HG02981 (cell line): ENCODE data around the gene CYB5R3.

ENCODE experiments used
- ATAC-seq: cut with Tn5 transposase; IDR thresholded peaks from one replicate; pipeline ENCODE4 v1.9.1; 2021; ENCODE audit warnings: mild to moderate bottlenecking, moderate library complexity; ENCODE audit not compliant: unreplicated experiment

CYB5R3 gene

GRCh38 chr22:42646569-42647525 is 2.3 kb downstream of the CYB5R3 start:
- no peak for ATAC-seq

DNA sequence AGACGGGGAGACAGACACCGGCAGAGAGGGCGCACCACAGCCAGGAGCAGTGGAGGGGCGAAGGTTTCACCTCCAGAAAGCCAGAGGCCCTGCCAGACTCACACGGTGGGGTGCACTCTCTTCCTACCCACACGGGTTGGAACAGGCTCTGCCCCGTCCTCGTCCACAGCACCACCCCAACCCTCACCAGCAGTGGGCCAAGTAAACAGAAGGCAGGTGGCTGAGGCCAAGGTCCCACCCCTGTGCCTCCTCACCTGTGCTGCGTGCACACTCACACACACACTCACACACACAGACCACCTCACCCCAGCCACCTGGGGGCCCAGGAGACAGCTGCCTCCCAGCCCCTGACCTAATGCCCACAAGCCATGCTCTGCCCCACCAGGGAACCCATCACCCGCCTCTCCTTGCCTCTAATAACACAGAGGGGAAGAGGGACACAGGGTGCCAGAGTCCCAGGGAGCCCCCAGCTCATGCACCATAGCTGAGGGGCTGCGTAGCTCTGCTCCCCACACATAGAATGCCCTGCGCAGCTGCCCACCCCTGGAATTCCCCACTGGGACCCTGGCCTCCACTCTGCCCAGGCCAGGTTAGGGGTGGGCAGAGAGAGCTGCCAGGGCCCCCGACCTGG is 3.1 kb downstream of the CYB5R3 start:
- no peak for ATAC-seq

- no peak for ATAC-seq
These were observed 3.8 kb downstream of the CYB5R3 start for GRCh38 chr22:42645341-42645937.

DNA sequence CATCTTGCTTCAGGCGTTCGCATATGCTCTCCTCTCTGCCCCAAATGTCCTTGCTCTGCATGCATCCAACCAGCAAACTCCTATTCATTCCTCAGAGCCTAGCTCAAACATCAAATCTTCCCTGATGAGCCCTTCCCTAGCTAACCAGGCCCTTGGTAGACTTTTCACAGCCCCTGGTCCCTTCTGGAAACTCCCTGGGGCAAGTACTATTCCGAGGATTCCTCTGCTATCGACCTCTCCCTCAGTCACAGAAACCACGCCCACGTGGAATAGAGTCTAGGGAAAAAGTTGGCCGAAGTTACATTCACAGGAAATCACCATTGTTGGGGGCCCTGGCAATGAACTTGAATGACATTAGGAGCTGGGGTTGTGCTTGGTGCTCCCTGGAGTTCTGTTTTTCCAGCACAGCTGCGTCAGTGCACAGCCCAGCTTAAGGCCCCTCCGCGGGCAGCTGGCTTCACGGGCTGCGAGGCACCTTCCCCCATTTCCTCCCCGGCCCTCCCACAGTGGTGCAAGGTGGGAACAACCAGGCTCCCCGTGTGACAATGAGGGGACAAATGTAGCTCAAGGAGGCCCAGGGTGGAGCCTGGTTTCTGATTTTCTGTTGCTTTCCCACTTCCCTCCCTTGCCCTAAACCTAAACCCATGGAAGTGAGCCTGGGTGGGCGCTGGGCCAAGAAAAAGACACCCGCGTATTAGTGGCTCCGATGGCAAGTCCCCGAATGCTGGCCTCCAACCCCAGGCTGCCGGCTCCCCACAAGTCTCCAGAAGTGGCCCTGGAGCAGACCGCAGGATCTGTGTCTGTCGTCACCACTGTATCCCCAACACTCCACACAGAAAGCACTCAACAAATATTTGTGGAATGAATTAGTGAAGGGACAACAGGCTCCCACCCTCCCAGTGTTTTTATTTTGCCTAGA is 4.5 kb downstream of the CYB5R3 start:
- no peak for ATAC-seq

DNA sequence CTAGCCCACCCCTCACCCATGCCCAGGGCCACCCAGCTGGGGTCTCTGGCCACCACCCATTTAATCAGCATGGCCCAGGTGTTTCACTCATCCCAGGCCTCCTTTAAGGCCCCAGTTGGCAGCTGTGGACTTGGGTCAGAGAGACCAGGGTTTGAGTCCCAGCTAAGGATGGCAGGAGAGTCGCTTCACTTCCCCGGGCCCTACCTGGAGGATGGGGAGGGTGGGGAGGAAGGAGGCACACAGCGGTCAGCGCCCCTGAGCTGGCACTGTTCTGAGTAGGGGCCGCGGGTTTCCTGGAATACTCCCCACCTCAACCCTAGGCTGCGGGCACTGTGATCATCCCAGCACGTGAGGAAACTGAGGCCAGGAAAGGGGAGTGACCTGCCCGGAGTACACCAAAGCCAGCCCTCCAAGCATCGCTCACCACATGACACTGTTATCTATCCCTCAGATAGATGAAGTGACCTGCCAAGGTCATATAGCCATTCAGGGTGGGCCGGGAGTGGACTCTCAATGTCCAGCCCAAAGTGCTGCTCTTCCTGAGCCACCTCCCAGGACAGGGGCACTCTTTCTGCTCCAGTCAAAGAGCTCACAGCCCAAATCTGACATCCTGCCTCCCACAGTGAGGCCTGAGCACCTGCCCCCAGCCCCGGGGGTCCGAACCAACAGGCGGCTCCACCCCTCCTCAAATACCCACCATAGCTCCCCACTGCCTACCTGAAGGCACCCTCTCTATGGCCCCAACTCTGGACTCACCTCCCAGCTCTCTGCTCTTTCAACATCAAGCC is 5.4 kb downstream of the CYB5R3 start:
- no peak for ATAC-seq

DNA sequence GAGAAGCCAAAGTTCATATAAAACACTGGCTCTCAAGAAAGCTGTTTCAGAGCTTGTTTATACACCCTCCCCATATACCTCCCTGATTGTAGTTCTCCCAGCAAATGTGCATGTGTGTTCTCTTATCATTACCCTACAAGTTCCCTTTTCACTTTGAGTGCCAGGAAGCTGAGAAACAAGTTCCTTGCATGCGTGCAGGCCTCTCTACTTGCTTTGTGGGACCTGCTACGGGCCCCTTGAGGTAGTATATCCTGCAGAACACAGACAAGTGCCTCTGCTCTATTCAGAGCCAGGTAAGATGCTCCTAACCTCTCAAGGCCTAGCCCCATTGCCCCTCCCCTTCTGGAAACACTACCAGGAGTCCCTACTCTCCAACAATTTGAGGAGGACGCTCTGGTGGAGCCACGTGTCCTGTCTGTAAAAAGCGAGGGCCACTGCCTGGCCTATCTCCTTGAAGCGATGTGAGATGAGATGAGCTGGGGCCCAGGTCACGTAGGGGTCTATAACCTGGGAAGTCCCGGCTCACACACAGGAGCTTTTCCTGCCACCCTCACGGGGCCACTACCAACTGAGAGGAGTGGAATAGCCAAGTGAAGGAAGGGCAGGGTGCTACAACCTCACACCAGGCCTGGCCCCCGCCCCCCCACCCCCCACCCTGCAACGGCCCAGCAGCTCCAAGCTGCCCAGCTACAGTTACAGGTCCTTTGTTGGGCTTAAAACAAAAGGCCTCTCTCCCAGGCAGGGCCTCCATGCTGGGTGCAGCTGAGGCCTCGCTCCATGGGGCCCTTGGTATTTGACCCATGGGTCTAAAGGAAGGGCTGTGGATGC is 6.2 kb downstream of the CYB5R3 start:
- no peak for ATAC-seq

- no peak for ATAC-seq
These were observed 7.3 kb downstream of the CYB5R3 start for GRCh38 chr22:42641801-42642413.

DNA sequence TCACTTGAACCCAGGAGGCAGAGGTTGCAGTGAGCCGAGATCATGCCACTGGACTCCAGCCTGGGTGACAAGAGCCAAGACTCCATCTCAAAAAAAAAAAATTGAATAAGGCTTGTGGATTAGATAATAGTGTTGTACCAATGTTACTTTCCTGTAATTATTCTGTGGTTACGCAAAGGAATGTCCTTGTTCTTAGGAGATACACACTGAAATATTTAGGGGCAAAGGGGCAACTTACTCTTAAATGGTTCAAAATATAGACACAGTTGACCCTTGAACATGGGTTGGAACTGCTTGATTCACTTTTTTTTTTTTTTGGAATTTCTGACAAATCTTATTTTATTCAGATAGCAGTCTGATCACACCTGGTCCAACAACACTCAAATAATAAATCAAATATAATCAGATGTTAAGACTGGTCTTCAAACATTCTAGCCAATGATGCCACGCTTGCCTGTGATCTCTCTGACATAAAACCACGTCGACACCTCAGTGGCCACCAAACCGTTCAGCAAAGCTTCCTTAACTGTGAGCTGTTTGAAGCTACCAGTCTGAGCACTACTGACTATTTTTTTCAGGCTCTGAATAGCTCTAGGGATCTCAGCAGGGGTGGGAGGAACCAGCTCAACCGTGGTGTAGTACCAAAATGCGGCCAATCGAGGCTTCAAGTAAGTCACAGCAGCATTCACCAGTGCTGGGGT is 9.5 kb downstream of the CYB5R3 start:
- no peak for ATAC-seq

GRCh38 chr22:42637555-42637954 is 11.6 kb downstream of the CYB5R3 start:
- ATAC-seq, result no peak

DNA sequence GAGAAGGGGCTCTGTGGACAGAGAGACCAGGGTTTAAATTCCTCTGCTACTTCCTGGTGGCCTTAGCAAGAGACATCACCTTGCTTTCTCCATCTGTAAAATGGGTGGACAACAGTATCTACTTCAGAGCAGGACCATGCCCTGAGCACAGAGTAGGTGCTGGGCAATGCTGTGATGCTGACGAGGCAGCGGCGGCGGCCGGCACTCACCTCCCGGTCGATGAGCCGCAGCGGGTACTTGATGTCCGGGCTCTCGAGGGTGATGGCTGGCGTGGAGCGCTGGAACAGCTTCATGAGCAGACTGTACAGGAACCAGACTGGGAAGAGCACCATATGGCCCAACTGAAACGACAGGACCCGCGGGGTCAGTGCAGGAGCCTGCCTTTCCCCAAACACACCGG is 12.7 kb downstream of the CYB5R3 start:
- ATAC-seq, result no peak

DNA sequence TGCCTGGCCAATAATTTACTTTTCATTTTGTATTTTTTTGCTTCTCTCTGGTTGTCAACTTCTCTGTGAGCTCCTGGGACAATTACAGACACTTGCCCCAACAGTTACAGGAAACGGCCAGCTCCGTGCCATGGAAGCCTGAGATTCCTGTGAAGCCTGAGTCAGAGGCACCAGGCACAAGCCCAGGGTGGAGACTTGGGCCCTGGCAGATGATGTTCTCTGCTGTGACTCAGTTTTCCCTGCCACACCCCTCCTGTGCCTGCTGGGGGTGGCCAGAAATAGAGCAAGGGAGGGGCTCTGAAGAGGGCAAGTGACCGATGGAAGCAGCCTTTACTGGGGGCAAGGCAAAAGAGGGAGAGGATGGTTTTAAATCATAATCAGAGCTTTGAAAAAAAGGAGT is 13.7 kb downstream of the CYB5R3 start:
- ATAC-seq, result no peak

- ATAC-seq, result no peak
These were observed 16.2 kb downstream of the CYB5R3 start for GRCh38 chr22:42633013-42633412.

GRCh38 chr22:42632096-42632495 is 17.1 kb downstream of the CYB5R3 start:
- no peak for ATAC-seq

GRCh38 chr22:42630901-42631602 is 18.1 kb downstream of the CYB5R3 start:
- no peak for ATAC-seq

DNA sequence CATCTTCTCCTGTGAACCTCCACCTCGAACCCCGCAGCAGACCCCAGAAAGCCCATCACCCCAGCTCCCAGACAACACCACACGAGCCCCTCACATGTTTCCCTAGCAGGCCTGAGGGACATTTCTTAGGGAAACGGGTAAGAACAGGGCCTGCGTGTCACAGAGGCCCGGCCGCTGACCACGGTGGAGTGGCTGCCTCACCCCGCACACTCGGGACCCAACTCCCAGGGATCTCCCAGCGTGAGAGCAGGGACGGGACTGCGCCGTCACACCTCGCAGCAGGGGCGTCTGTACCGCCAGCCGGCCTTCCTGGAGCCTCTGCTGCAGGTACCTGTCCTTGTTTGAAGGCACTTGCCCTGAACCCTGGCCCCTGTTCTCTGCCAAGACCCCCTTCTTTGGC is 19.0 kb downstream of the CYB5R3 start:
- no peak for ATAC-seq

DNA sequence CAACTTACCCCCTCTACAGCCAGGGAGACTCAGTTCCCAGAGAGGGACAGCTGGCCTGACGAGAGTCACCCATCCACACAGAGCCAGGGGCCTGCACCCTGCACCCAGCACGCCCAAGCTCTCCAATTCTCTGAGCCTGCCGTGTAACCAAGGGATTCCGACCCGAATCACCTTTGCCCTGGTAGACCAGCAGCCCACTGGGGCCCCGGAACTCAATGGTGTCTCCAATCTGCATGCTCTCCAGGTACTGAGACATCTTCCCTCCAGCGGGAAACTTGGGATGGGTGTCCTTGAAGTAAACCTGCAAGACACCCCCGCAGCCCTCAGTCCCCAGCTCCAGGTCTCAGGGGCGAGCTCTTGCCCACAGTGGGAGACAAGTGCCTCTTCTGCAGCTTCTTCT is 21.2 kb downstream of the CYB5R3 start:
- ATAC-seq, result no peak

DNA sequence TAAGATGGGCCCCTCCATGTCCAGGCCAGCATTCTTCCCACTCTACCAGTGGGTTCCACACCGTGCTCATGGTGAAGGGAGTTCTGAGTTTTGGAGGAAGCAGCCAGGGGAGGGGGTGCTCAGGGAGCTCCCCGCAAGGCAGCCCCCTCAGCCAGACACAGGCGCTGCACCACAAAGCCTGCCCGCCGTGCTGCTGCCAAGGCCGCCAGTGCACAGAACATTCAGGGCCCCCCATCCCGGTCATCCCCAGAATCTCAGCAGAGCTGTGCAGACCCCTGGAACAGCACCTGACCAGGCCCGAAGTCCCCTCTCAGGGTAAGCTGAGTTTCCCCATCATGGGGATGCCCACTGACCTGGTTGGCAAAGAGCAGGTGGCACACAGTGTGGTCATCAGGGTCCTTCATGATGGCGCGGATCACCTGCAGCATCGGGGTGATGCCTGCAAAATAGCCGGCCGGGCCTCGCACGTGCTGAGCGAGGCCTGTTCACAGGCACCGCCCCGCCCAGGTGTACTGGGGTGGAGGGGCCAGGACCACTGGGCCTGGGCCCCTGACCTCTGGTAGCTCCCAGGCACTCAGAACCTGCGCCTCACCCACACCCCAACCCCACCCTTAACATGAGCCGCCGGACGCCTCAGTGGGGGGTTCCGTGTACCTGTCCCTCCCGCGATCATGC is 22.1 kb downstream of the CYB5R3 start:
- no peak for ATAC-seq
